Endothelial cell of umbilical vein (primary cell): ENCODE results near the gene AFF1.

ENCODE experiments used
- CTCF ChIP-seq, 2 donors: IDR thresholded peaks; 1 replicate in 1 of 2; 2 replicates in 1 of 2; pipeline ENCODE4 v1.5.1; 2011; ENCODE audit warnings: low read length in 2 of 2, mild to moderate bottlenecking in 2 of 2, moderate library complexity in 2 of 2, control low read depth in 1 of 2, inconsistent platforms in 1 of 2, low read depth in 1 of 2; ENCODE audit not compliant: insufficient read depth in 1 of 2; ENCODE audit errors: extremely low read depth in 1 of 2
- EZH2 ChIP-seq: IDR thresholded peaks from 2 replicates; pipeline ENCODE4 v1.6.1; 2012; ENCODE audit warnings: borderline replicate concordance, low read depth, mild to moderate bottlenecking, moderate library complexity, low read length, inconsistent platforms; ENCODE audit not compliant: severe bottlenecking
- POLR2A ChIP-seq: IDR thresholded peaks from 2 replicates; pipeline ENCODE4 v1.6.1; 2012; ENCODE audit warnings: low read depth, mild to moderate bottlenecking, control low read depth, low read length
- POLR2AphosphoS5 ChIP-seq: IDR thresholded peaks from 2 replicates; pipeline ENCODE4 v1.6.1; 2012; ENCODE audit warnings: low read depth, mild to moderate bottlenecking, control low read depth, low read length, moderate library complexity; ENCODE audit not compliant: insufficient read depth

- TF ChIP-seq POLR2A (no peak), CTCF (IDR thresholded peaks at IDR 0.05; ENCODE audit: extremely low read depth in 1 of 2, insufficient read depth in 1 of 2, low read depth in 1 of 2, low read length in 2 of 2) (no peak), POLR2AphosphoS5 (no peak), EZH2 (no peak)
These were observed 15.1 kb upstream of the AFF1 start for GRCh38 chr4:86919561-86920223.
